Gastrocnemius medialis (tissue), 4 donors: ENCODE data around the gene CD28.

Source experiments
- POLR2A ChIP-seq, 2 donors: fragments of 450-650 bp; IDR thresholded peaks; one replicate each; pipeline ENCODE4 v1.6.1; 2017; ENCODE audit warnings: antibody characterized with exemption in 2 of 2, mild to moderate bottlenecking in 2 of 2, moderate library complexity in 2 of 2
- TF ChIP-seq, protein P1 (sequence below), 5 experiments: fragments of 450-650 bp in 3 of 5; fragments of 200-600 bp in 2 of 5; sonication (generic) in 2 of 5; IDR thresholded peaks in 4 of 5; conservative IDR thresholded peaks in 1 of 5; 1 replicate in 4 of 5; 2 replicates in 1 of 5; pipeline ENCODE4 v1.5.1; 2016 to 2019; ENCODE audit warnings: antibody characterized with exemption in 5 of 5, mild to moderate bottlenecking in 3 of 5, moderate library complexity in 3 of 5

DNA sequence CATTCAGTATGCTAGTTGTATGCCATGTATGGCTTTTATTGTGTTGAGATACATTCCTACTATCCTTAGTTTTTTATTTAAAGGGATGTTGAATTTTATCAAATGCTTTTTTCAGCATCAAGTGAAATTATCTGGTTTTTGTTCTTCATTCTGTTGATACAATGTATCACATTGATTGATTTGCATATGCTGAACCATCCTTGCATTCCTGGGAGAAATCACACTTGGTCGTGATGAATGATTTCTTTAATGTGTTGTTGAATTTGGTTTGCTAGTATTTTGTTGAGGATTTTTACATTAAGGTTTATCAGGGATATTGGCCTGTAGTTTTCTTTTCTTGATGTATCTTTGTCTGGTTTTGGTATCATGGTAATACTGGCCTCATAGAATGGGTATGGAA, 49.7 kb downstream of the CD28 start:
- no peak for TF ChIP-seq POLR2A (IDR thresholded peaks at IDR 0.05)
- TF ChIP-seq, protein P1, sequence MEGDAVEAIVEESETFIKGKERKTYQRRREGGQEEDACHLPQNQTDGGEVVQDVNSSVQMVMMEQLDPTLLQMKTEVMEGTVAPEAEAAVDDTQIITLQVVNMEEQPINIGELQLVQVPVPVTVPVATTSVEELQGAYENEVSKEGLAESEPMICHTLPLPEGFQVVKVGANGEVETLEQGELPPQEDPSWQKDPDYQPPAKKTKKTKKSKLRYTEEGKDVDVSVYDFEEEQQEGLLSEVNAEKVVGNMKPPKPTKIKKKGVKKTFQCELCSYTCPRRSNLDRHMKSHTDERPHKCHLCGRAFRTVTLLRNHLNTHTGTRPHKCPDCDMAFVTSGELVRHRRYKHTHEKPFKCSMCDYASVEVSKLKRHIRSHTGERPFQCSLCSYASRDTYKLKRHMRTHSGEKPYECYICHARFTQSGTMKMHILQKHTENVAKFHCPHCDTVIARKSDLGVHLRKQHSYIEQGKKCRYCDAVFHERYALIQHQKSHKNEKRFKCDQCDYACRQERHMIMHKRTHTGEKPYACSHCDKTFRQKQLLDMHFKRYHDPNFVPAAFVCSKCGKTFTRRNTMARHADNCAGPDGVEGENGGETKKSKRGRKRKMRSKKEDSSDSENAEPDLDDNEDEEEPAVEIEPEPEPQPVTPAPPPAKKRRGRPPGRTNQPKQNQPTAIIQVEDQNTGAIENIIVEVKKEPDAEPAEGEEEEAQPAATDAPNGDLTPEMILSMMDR (IDR thresholded peaks at IDR 0.05 in 4 of 5, conservative IDR thresholded peaks at IDR 0.05 in 1 of 5) = no peak
